K562 (cell line): Measurements from ENCODE around the gene SAMD10. TPM values are rescaled to one million over a fixed set of nuclear protein-coding genes. Genes with fewer than 3 reads are reported as not detected.
A peak's percentile ranks its signal among the peaks of the same experiment; 100 is the strongest.

ENCODE experiments used
- FOXP1 ChIP-seq: sonication (generic); formaldehyde crosslinking; IDR thresholded peaks from 2 replicates; pipeline ENCODE4 v1.8.0; 2022; ENCODE audit warnings: mild to moderate bottlenecking, missing genetic modification reagents
- SOX6 ChIP-seq: fragments of 450-650 bp; IDR thresholded peaks from 2 replicates; pipeline ENCODE4 v1.6.1; 2014; ENCODE audit warnings: mild to moderate bottlenecking
- TAF7 ChIP-seq: fragments of 450-650 bp; IDR thresholded peaks from 2 replicates; pipeline ENCODE4 v1.6.1; 2016; ENCODE audit warnings: missing genetic modification characterization, missing compliant biosample characterization
- TARDBP ChIP-seq: fragments of 450-650 bp; IDR thresholded peaks from 2 replicates; pipeline ENCODE4 v1.6.1; 2016
- ZNF134 ChIP-seq: fragments of 250-450 bp; sonication (Bioruptor Pico); conservative IDR thresholded peaks from 2 replicates; pipeline ENCODE4 v1.4.0; 2020
- ZNF174 ChIP-seq: fragments of 250-450 bp; sonication (Bioruptor Pico); IDR thresholded peaks from 2 replicates; pipeline ENCODE4 v1.4.0; 2020; ENCODE audit warnings: mild to moderate bottlenecking
- ZNF232 ChIP-seq: sonication (generic); formaldehyde crosslinking; IDR thresholded peaks from 2 replicates; pipeline ENCODE4 v1.8.0; 2022; ENCODE audit warnings: mild to moderate bottlenecking, missing genetic modification reagents
- polyA plus RNA-seq, 8 experiments: library from polyadenylated mRNA; depleted of rRNA in 4 of 8; stranded (reverse) in 5 of 8; unstranded in 3 of 8; fragments of >200 nt; fragmentation: Nextera tagmentation in 2 of 8; fragmentation: Illumina TruSeq in 1 of 8; extraction: Ambion mirVana in 2 of 8; extraction: Trizol in 1 of 8; gene quantifications; 2 replicates each; pipeline versions ENCODE4 v1.2.1 to v1.2.3, GENCODE V29; 2011 to 2014; ENCODE audit warnings: inconsistent platforms in 1 of 8, missing spikeins in 1 of 8
- total RNA-seq, 7 experiments: library from RNA; depleted of rRNA in 6 of 7; stranded (reverse); fragments of >200 nt in 6 of 7; fragmentation: Illumina TruSeq in 2 of 7; extraction: Trizol in 2 of 7; gene quantifications; 2 replicates each; pipeline versions ENCODE4 v1.2.1 to v1.2.3, GENCODE V29; 2011 to 2021; ENCODE audit warnings: low replicate concordance in 1 of 7
- TF ChIP-seq, protein P1 (sequence below): fragments of 450-650 bp; formaldehyde crosslinking; IDR thresholded peaks from 2 replicates; pipeline ENCODE4 v1.4.0; 2022; ENCODE audit warnings: mild to moderate bottlenecking, moderate library complexity
- TF ChIP-seq, protein P2 (sequence below): fragments of 450-650 bp; IDR thresholded peaks from 2 replicates; pipeline ENCODE4 v1.6.1; 2016; ENCODE audit warnings: mild to moderate bottlenecking
- TF ChIP-seq, protein P3 (sequence below): fragments of 450-650 bp; IDR thresholded peaks from 2 replicates; pipeline ENCODE4 v1.6.1; 2017; ENCODE audit warnings: mild to moderate bottlenecking, moderate library complexity
- TF ChIP-seq, protein P4 (sequence below), 2 experiments: fragments of 450-650 bp; formaldehyde crosslinking in 1 of 2; IDR thresholded peaks; 2 replicates each; pipeline versions ENCODE4 v1.4.0 to v1.6.1; 2014 to 2020; ENCODE audit warnings: mild to moderate bottlenecking in 2 of 2, borderline replicate concordance in 1 of 2, low read depth in 1 of 2
- TF ChIP-seq, protein P5 (sequence below): fragments of 450-650 bp; formaldehyde crosslinking; IDR thresholded peaks from 2 replicates; pipeline ENCODE4 v1.4.0; 2020; ENCODE audit warnings: mild to moderate bottlenecking, mixed read lengths

SAMD10 gene
- total and polyA plus RNA-seq, 9 of the 15 experiments (the other 6 are each of a cell fraction or from before 2014, with no cell fraction given): 0.37 to 15.2 (median 4.8) TPM

DNA sequence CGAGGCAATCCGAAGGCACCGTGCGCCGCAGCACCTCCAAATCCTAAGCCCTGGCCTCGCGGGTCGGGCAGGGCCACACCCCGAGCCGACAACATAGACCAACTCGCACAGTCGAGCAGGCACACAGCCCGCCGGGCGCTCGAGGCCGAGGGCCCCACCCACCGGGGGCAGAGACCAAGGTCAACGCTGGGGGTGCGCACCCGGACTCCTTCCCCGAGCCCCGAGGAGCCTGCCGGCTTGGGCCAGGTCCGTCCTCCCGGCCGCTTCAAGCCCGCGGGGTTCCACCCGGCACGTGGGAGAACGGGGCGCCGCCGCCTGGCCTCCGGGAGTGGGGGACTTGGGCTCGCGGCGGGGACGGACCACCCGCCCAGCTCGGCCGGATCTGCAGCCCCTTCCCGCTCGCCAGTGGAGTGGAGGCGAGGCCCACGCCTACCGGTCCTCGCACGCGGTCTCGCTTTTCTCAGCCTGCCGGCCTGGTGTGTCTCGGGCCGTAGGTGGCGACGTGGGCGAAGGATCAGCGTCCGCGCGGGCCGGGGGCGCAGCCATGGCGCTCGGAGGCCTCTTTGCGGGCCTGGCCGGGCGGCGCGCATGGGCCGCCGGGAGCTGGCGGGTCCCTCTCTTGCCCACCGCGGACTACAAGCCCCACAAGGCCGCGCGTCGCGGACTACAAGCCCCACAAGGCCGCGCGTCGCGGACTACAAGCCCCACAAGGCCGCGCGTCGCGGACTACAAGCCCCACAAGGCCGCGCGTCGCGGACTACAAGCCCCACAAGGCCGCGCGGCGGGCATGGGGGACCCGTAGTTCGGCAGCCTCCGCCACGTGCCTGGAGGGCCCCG is 23.4 kb downstream of the SAMD10 start, which contains the start of gene UCKL1 (continued):
- TF ChIP-seq, protein P1, sequence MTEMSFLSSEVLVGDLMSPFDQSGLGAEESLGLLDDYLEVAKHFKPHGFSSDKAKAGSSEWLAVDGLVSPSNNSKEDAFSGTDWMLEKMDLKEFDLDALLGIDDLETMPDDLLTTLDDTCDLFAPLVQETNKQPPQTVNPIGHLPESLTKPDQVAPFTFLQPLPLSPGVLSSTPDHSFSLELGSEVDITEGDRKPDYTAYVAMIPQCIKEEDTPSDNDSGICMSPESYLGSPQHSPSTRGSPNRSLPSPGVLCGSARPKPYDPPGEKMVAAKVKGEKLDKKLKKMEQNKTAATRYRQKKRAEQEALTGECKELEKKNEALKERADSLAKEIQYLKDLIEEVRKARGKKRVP: no peak; the same call in 1 of the 2 replicates
- TF ChIP-seq ZNF134 (CRISPR knock-in tag) (0 out of 2 replicates have a peak, but pooled peaks have one; percentile 25), ZNF232 (CRISPR knock-in tag) (0 out of 2 replicates have a peak, but pooled peaks have one; percentile 45), ZNF174 (no peak), FOXP1 (CRISPR knock-in tag) (peak; percentile 91), TAF7 (no peak), TARDBP (no peak), SOX6 (no peak)
- TF ChIP-seq, protein P2, sequence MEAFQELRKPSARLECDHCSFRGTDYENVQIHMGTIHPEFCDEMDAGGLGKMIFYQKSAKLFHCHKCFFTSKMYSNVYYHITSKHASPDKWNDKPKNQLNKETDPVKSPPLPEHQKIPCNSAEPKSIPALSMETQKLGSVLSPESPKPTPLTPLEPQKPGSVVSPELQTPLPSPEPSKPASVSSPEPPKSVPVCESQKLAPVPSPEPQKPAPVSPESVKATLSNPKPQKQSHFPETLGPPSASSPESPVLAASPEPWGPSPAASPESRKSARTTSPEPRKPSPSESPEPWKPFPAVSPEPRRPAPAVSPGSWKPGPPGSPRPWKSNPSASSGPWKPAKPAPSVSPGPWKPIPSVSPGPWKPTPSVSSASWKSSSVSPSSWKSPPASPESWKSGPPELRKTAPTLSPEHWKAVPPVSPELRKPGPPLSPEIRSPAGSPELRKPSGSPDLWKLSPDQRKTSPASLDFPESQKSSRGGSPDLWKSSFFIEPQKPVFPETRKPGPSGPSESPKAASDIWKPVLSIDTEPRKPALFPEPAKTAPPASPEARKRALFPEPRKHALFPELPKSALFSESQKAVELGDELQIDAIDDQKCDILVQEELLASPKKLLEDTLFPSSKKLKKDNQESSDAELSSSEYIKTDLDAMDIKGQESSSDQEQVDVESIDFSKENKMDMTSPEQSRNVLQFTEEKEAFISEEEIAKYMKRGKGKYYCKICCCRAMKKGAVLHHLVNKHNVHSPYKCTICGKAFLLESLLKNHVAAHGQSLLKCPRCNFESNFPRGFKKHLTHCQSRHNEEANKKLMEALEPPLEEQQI: no peak
- TF ChIP-seq, protein P3, sequence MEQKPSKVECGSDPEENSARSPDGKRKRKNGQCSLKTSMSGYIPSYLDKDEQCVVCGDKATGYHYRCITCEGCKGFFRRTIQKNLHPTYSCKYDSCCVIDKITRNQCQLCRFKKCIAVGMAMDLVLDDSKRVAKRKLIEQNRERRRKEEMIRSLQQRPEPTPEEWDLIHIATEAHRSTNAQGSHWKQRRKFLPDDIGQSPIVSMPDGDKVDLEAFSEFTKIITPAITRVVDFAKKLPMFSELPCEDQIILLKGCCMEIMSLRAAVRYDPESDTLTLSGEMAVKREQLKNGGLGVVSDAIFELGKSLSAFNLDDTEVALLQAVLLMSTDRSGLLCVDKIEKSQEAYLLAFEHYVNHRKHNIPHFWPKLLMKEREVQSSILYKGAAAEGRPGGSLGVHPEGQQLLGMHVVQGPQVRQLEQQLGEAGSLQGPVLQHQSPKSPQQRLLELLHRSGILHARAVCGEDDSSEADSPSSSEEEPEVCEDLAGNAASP: no peak
- TF ChIP-seq, protein P4, sequence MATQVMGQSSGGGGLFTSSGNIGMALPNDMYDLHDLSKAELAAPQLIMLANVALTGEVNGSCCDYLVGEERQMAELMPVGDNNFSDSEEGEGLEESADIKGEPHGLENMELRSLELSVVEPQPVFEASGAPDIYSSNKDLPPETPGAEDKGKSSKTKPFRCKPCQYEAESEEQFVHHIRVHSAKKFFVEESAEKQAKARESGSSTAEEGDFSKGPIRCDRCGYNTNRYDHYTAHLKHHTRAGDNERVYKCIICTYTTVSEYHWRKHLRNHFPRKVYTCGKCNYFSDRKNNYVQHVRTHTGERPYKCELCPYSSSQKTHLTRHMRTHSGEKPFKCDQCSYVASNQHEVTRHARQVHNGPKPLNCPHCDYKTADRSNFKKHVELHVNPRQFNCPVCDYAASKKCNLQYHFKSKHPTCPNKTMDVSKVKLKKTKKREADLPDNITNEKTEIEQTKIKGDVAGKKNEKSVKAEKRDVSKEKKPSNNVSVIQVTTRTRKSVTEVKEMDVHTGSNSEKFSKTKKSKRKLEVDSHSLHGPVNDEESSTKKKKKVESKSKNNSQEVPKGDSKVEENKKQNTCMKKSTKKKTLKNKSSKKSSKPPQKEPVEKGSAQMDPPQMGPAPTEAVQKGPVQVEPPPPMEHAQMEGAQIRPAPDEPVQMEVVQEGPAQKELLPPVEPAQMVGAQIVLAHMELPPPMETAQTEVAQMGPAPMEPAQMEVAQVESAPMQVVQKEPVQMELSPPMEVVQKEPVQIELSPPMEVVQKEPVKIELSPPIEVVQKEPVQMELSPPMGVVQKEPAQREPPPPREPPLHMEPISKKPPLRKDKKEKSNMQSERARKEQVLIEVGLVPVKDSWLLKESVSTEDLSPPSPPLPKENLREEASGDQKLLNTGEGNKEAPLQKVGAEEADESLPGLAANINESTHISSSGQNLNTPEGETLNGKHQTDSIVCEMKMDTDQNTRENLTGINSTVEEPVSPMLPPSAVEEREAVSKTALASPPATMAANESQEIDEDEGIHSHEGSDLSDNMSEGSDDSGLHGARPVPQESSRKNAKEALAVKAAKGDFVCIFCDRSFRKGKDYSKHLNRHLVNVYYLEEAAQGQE (IDR thresholded peaks at IDR 0.05; ENCODE audit: borderline replicate concordance): 0 out of 2 replicates have a peak, but pooled peaks have one; percentile 2
- TF ChIP-seq, protein P4 (CRISPR knock-in tag; IDR thresholded peaks at IDR 0.05; ENCODE audit: low read depth): peak; percentile 46; the same call in 1 of the 2 replicates
- TF ChIP-seq, protein P5, sequence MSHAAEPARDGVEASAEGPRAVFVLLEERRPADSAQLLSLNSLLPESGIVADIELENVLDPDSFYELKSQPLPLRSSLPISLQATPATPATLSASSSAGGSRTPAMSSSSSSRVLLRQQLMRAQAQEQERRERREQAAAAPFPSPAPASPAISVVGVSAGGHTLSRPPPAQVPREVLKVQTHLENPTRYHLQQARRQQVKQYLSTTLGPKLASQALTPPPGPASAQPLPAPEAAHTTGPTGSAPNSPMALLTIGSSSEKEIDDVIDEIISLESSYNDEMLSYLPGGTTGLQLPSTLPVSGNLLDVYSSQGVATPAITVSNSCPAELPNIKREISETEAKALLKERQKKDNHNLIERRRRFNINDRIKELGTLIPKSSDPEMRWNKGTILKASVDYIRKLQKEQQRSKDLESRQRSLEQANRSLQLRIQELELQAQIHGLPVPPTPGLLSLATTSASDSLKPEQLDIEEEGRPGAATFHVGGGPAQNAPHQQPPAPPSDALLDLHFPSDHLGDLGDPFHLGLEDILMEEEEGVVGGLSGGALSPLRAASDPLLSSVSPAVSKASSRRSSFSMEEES (CRISPR knock-in tag): no peak
